HEK293 (cell line): Measurements from ENCODE around the gene ZPLD1.

Source experiments
- ZNF140 ChIP-seq: fragments of 450-650 bp; formaldehyde crosslinking; IDR thresholded peaks from 2 replicates; pipeline ENCODE4 v1.5.1; 2016; ENCODE audit warnings: missing biosample characterization, missing genetic modification characterization
- ZNF16 ChIP-seq: fragments of 450-650 bp; formaldehyde crosslinking; IDR thresholded peaks from 2 replicates; pipeline ENCODE4 v1.5.1; 2016; ENCODE audit warnings: low read depth, missing biosample characterization, missing genetic modification characterization
- ZNF202 ChIP-seq: fragments of 450-650 bp; formaldehyde crosslinking; IDR thresholded peaks from 2 replicates; pipeline ENCODE4 v1.5.1; 2016; ENCODE audit warnings: missing biosample characterization, missing genetic modification characterization, borderline replicate concordance
- TF ChIP-seq, protein P1 (sequence below): fragments of 450-650 bp; formaldehyde crosslinking; IDR thresholded peaks from 2 replicates; pipeline ENCODE4 v1.5.1; 2016; ENCODE audit warnings: missing biosample characterization, missing genetic modification characterization
- TF ChIP-seq, protein P2 (sequence below): fragments of 450-650 bp; formaldehyde crosslinking; IDR thresholded peaks from 2 replicates; pipeline ENCODE4 v1.5.1; 2016; ENCODE audit warnings: missing biosample characterization, missing genetic modification characterization
- TF ChIP-seq, protein P3 (sequence below): fragments of 450-650 bp; formaldehyde crosslinking; IDR thresholded peaks from 2 replicates; pipeline ENCODE4 v1.5.1; 2016; ENCODE audit warnings: missing biosample characterization, missing genetic modification characterization, borderline replicate concordance

DNA sequence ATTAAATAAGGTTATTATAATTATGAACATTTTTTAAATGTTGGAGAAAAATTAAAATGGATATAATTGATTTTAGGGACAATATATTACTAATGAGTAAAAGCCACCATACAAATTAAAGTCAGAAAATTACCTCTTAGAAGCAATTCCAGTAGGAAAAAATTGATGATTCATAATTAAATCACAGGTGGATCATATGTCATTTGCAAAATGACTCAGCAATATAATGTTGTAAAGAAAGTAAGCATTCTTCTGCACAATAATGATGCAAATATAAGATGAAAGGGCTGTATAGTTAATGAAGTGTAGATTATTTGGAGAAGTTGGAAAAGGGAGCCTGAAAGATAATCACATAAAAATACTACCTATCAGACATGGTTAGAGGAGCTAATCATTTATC, 25.8 kb downstream of the ZPLD1 start:
- TF ChIP-seq, protein P1, sequence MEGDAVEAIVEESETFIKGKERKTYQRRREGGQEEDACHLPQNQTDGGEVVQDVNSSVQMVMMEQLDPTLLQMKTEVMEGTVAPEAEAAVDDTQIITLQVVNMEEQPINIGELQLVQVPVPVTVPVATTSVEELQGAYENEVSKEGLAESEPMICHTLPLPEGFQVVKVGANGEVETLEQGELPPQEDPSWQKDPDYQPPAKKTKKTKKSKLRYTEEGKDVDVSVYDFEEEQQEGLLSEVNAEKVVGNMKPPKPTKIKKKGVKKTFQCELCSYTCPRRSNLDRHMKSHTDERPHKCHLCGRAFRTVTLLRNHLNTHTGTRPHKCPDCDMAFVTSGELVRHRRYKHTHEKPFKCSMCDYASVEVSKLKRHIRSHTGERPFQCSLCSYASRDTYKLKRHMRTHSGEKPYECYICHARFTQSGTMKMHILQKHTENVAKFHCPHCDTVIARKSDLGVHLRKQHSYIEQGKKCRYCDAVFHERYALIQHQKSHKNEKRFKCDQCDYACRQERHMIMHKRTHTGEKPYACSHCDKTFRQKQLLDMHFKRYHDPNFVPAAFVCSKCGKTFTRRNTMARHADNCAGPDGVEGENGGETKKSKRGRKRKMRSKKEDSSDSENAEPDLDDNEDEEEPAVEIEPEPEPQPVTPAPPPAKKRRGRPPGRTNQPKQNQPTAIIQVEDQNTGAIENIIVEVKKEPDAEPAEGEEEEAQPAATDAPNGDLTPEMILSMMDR: no peak
- no peak for TF ChIP-seq ZNF202 (tag by site-specific recombination)
- TF ChIP-seq, protein P2, sequence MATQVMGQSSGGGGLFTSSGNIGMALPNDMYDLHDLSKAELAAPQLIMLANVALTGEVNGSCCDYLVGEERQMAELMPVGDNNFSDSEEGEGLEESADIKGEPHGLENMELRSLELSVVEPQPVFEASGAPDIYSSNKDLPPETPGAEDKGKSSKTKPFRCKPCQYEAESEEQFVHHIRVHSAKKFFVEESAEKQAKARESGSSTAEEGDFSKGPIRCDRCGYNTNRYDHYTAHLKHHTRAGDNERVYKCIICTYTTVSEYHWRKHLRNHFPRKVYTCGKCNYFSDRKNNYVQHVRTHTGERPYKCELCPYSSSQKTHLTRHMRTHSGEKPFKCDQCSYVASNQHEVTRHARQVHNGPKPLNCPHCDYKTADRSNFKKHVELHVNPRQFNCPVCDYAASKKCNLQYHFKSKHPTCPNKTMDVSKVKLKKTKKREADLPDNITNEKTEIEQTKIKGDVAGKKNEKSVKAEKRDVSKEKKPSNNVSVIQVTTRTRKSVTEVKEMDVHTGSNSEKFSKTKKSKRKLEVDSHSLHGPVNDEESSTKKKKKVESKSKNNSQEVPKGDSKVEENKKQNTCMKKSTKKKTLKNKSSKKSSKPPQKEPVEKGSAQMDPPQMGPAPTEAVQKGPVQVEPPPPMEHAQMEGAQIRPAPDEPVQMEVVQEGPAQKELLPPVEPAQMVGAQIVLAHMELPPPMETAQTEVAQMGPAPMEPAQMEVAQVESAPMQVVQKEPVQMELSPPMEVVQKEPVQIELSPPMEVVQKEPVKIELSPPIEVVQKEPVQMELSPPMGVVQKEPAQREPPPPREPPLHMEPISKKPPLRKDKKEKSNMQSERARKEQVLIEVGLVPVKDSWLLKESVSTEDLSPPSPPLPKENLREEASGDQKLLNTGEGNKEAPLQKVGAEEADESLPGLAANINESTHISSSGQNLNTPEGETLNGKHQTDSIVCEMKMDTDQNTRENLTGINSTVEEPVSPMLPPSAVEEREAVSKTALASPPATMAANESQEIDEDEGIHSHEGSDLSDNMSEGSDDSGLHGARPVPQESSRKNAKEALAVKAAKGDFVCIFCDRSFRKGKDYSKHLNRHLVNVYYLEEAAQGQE: no peak
- TF ChIP-seq, protein P3, sequence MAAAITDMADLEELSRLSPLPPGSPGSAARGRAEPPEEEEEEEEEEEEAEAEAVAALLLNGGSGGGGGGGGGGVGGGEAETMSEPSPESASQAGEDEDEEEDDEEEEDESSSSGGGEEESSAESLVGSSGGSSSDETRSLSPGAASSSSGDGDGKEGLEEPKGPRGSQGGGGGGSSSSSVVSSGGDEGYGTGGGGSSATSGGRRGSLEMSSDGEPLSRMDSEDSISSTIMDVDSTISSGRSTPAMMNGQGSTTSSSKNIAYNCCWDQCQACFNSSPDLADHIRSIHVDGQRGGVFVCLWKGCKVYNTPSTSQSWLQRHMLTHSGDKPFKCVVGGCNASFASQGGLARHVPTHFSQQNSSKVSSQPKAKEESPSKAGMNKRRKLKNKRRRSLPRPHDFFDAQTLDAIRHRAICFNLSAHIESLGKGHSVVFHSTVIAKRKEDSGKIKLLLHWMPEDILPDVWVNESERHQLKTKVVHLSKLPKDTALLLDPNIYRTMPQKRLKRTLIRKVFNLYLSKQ (tag by site-specific recombination): no peak
- TF ChIP-seq ZNF140: no peak
- no peak for TF ChIP-seq ZNF16
